GM12878 (cell line): Measurements from ENCODE around the gene OR2AT4. TPM values are rescaled to one million over a fixed set of nuclear protein-coding genes. Genes with fewer than 3 reads are reported as not detected.

Source experiments
- ATAC-seq: fragments of 200-7000 bp; cut with Tn5 transposase; 3 replicates; pipeline ENCODE4 v1.9.1; 2020; ENCODE audit warnings: mild to moderate bottlenecking, moderate library complexity
- BruUV-seq: library from RNA; stranded (reverse); fragments of 400-500 nt; replicated peaks from 2 replicates; lab custom pipeline; 2021; lab: Mats Ljungman, UMichigan
- CTCF ChIA-PET: fragments of 300-600 bp; sonication (Branson Sonifier 250); formaldehyde crosslinking; extraction: SDS; loops from one replicate; lab custom pipeline; 2021; ENCODE audit warnings: inconsistent platforms; lab: Yijun Ruan, JAX
- POLR2A ChIA-PET: fragments of 350-600 bp; formaldehyde crosslinking; extraction: SDS; loops from one replicate; lab custom pipeline; 2021; ENCODE audit warnings: inconsistent platforms; lab: Charles Lee
- RAD21 ChIA-PET: fragments of 300-600 bp; sonication (Branson Sonifier 250); formaldehyde crosslinking; loops from one replicate; lab custom pipeline; 2023; ENCODE audit warnings: antibody characterized with exemption; ENCODE audit not compliant: unreplicated experiment; lab: Charles Lee
- SMC1A ChIA-PET: fragments of 300-600 bp; sonication (Branson Sonifier 250); formaldehyde crosslinking; loops from one replicate; lab custom pipeline; 2023; ENCODE audit not compliant: unreplicated experiment, uncharacterized antibody; lab: Charles Lee
- DNase-seq: peaks from one replicate; pipeline ENCODE4 v3.0.0-alpha.2; 2011; ENCODE audit warnings: low read depth, low spot score
- FAIRE-seq: peaks from 3 replicates; lab custom pipeline; 2011; peaks lifted over from hg19 to GRCh38; lab: Jason Lieb, UNC
- H2AFZ ChIP-seq: 2 replicates; pipeline ENCODE4 v1.6.0; 2011; ENCODE audit warnings: low read depth, low read length, control low read depth; ENCODE audit not compliant: control insufficient read depth
- H3K27ac ChIP-seq: 2 replicates; pipeline ENCODE4 v1.5.1; 2011; ENCODE audit warnings: control low read depth; ENCODE audit not compliant: control insufficient read depth, insufficient read depth
- H3K27me3 ChIP-seq, 2 experiments: replicated peaks in 1 of 2; 2 replicates each; pipeline versions ENCODE4 v1.6.0 to v1.6.1; 2011; ENCODE audit warnings: low read length in 1 of 2; ENCODE audit not compliant: control insufficient read depth in 2 of 2, insufficient read depth in 2 of 2
- H3K36me3 ChIP-seq, 2 experiments: 2 replicates each; pipeline ENCODE4 v1.5.1; 2011; ENCODE audit warnings: low read length in 1 of 2; ENCODE audit not compliant: control insufficient read depth in 2 of 2, insufficient read depth in 2 of 2
- H3K4me1 ChIP-seq: 2 replicates; pipeline ENCODE4 v1.6.1; 2011; ENCODE audit warnings: mild to moderate bottlenecking, low read length, moderate library complexity, mixed read lengths; ENCODE audit not compliant: control insufficient read depth, insufficient read depth
- H3K4me2 ChIP-seq: 2 replicates; pipeline ENCODE4 v1.6.0; 2011; ENCODE audit warnings: control low read depth; ENCODE audit not compliant: control insufficient read depth, insufficient read depth
- H3K4me3 ChIP-seq: fragments of 200-600 bp; sonication (generic); 2 replicates; pipeline ENCODE4 v1.5.1; 2016
- H3K79me2 ChIP-seq: 2 replicates; pipeline ENCODE4 v1.6.0; 2011; ENCODE audit warnings: low read length; ENCODE audit not compliant: control insufficient read depth, insufficient read depth
- H3K9ac ChIP-seq: 2 replicates; pipeline ENCODE4 v1.8.0; 2011; ENCODE audit warnings: low read length, control low read depth, mixed read lengths; ENCODE audit not compliant: control insufficient read depth, insufficient read depth
- H3K9me3 ChIP-seq: replicated peaks from 3 replicates; pipeline ENCODE4 v1.5.1; 2011; ENCODE audit warnings: mild to moderate bottlenecking, low read length; ENCODE audit not compliant: control insufficient read depth, insufficient read depth
- H4K20me1 ChIP-seq: 2 replicates; pipeline ENCODE4 v1.6.0; 2011; ENCODE audit not compliant: control insufficient read depth, insufficient read depth
- CTCF ChIP-seq, 3 experiments: IDR thresholded peaks in 2 of 3; conservative IDR thresholded peaks in 1 of 3; 2 replicates each; pipeline ENCODE4 v1.5.1; 2011; ENCODE audit warnings: low read depth in 3 of 3, low read length in 3 of 3, mild to moderate bottlenecking in 3 of 3, control low read depth in 2 of 3, moderate library complexity in 2 of 3, inconsistent platforms in 1 of 3, mixed read lengths in 1 of 3; ENCODE audit not compliant: control insufficient read depth in 2 of 3, insufficient read depth in 1 of 3; ENCODE audit errors: extremely low read depth in 1 of 3
- HDAC2 ChIP-seq: fragments of 200-600 bp; sonication (generic); IDR thresholded peaks from 2 replicates; pipeline ENCODE4 v1.6.1; 2017
- PAX5 ChIP-seq: IDR thresholded peaks from 2 replicates; pipeline ENCODE4 v1.6.1; 2011; ENCODE audit warnings: low read depth, low read length, borderline replicate concordance
- SUZ12 ChIP-seq: fragments of 200-600 bp; sonication (generic); IDR thresholded peaks from one replicate; pipeline ENCODE4 v1.6.1; 2018; ENCODE audit warnings: antibody characterized with exemption, mild to moderate bottlenecking; ENCODE audit not compliant: unreplicated experiment
- TCF3 ChIP-seq: IDR thresholded peaks from 2 replicates; pipeline ENCODE4 v1.6.1; 2012; ENCODE audit warnings: low read depth, mild to moderate bottlenecking, low read length, borderline replicate concordance; ENCODE audit not compliant: insufficient read depth
- WGBS: methylation state at CpG from one replicate; pipeline ENCODE4 v1.1.6; 2016; ENCODE audit warnings: low lambda C conversion rate; ENCODE audit not compliant: insufficient replicate concordance, insufficient coverage; ENCODE audit errors: missing lambda C conversion rate; 5-methylcytosine and 5-hydroxymethylcytosine counted together
- in situ Hi-C: fragments of 300-500 bp; cut with MboI; formaldehyde crosslinking; loops from 9 replicates; pipeline ENCODE4 v1.14.3; 2018; ENCODE audit warnings: mixed read lengths
- intact Hi-C: fragments of 100-400 bp; cut with micrococcal nuclease; formaldehyde crosslinking; loops from one replicate; pipeline ENCODE4 v1.14.2; 2022; ENCODE audit not compliant: unreplicated experiment
- polyA plus RNA-seq, 11 experiments: library from polyadenylated mRNA; depleted of rRNA in 4 of 11; unstranded in 6 of 11; stranded (reverse) in 5 of 11; fragments of >200 nt; fragmentation: Nextera tagmentation in 4 of 11; fragmentation: Illumina TruSeq in 1 of 11; extraction: Ambion mirVana in 4 of 11; extraction: Trizol in 1 of 11; gene quantifications; 1 replicate in 1 of 11; 2 replicates in 10 of 11; pipeline versions ENCODE4 v1.2.1 to v1.2.3, GENCODE V29; 2011 to 2016; ENCODE audit warnings: inconsistent platforms in 2 of 11, missing spikeins in 2 of 11, low read depth in 1 of 11
- total RNA-seq, 4 experiments: library from RNA; depleted of rRNA in 3 of 4; stranded (reverse); fragments of >200 nt in 3 of 4; fragmentation: Illumina TruSeq in 1 of 4; extraction: Trizol in 1 of 4; gene quantifications; 2 replicates each; pipeline versions ENCODE4 v1.2.1 to v1.2.3, GENCODE V29; 2013 to 2021

OR2AT4 gene
- total and polyA plus RNA-seq, 10 of the 15 experiments (the other 5 are each of a cell fraction or from before 2014, with no cell fraction given), result 0.01 TPM; not detected in 9

DNA sequence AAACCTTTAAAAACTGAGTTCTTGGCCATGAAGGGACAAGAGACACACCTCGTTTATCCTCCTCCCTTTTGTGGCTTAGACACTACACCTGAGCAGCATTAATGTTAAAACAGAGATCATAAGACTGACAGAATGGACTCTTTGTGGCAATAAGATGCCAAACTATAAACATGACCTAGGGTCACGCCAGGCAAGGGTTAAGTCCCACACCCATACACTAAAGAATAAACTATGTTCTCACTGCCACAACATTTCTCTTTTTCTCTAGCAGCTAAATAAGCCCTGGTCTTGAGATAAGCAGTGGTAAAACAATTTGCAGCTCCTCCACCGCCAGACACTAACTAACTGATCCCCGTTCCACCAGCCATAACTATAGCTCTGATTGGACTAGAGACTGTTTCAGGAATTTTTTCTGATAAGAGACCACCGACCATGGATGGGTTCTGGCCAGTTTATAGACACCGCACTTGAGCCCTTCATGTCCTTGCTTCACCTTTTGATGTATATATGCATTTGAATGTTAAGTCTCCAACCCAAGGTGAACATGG, 49.4 kb upstream of the OR2AT4 start:
- H3K9ac ChIP-seq, result no peak overlapping the region
- no peaks in the 10 kb centered on the region for H3K36me3 ChIP-seq
- ChIA-PET CTCF (interaction anchor here (0.6 to 11.5 kb wide), 13 partner anchors 8 to 216 kb away, joined by 3 to 232 read pairs (median 4); partner anchors contain the start of gene TPBGL), SMC1A (interaction anchor here (1.6 to 12.0 kb wide), 4 partner anchors 59 to 216 kb away, joined by 5 to 111 read pairs (median 8); no protein-coding TSS in a partner anchor), POLR2A (no interaction called here), RAD21 (interaction anchor here (1.6 to 10.0 kb wide), 2 partner anchors 58 to 102 kb away, joined by 4 to 132 read pairs; no protein-coding TSS in a partner anchor)
- WGBS, result 29% methylated on average over 6 of the region's 6 CpGs
- H3K4me3 ChIP-seq, result no peak overlapping the region
- H3K4me1 ChIP-seq, result peaks cover 15% of the 10 kb centered on the region
- H3K4me2 ChIP-seq, result no peak overlapping the region
- DNase-seq, result no peak
- BruUV-seq, result no TSS peak
- intact Hi-C loops, result no loop called here
- no peak for ATAC-seq
- FAIRE-seq, result no peak
- H4K20me1 ChIP-seq, result no peaks in the 10 kb centered on the region
- no peaks in the 10 kb centered on the region for H3K79me2 ChIP-seq
- no peak overlapping the region for H2AFZ ChIP-seq
- H3K27ac ChIP-seq, result no peak overlapping the region
- in situ Hi-C loops, result loop anchor here (5.0 kb wide), 2 partner anchors 56 to 101 kb away; no protein-coding TSS in a partner anchor
- TF ChIP-seq TCF3, result no peak
- TF ChIP-seq HDAC2, result no peak
- TF ChIP-seq PAX5, result no peak
- TF ChIP-seq SUZ12, result no peak
- no peak for TF ChIP-seq CTCF (IDR thresholded peaks at IDR 0.05 in 2 of 3, conservative IDR thresholded peaks at IDR 0.05 in 1 of 3; ENCODE audit: control insufficient read depth in 2 of 3, extremely low read depth in 1 of 3, insufficient read depth in 1 of 3, low read depth in 3 of 3, low read length in 3 of 3)
- H3K27me3 ChIP-seq, result no peaks in the 10 kb centered on the region
- no peaks in the 10 kb centered on the region for H3K9me3 ChIP-seq
